A375 (cell line): ENCODE measurements around the gene STBD1. TPM values are rescaled to one million over a fixed set of nuclear protein-coding genes. Genes with fewer than 3 reads are reported as not detected.

Source experiments
- small RNA-seq: library from RNA; depleted of rRNA; stranded (forward); fragments of <200 nt; gene quantifications from one replicate; pipeline ENCODE3, GENCODE V24; 2014
- total RNA-seq: library from RNA; depleted of rRNA; stranded (reverse); fragments of >200 nt; shearing (Covaris generic); gene quantifications from 2 replicates; pipeline ENCODE4 v1.2.3, GENCODE V29; 2014; rRNA removed

Gene STBD1
- total RNA-seq: 1.9 and 3.2 TPM in 2 replicates

GRCh38 chr4:76305971-76306881, at the start of gene STBD1:
STBD1 (plus strand) TSS chr4:76306733; CDS start chr4:76306770, 37 bp downstream.

Small RNA genes within 50 kb of the gene (small RNA-seq; reads per million reads assigned to genes)
- not detected for gene RNU6-1000P

Other genes starting within 250 kb of the STBD1 start
- gene ART3, start 232.0 kb upstream of the STBD1 start, total RNA-seq: 6.2 and 13.7 TPM in 2 replicates
- 26.6 and 29.7 TPM in 2 replicates for gene NUP54, start 158.3 kb upstream of the STBD1 start, total RNA-seq
- gene SCARB2, start 92.9 kb upstream of the STBD1 start, total RNA-seq: 55.2 and 67.4 TPM in 2 replicates
- 0.61 and 1.1 TPM in 2 replicates for gene FAM47E, start 55.0 kb upstream of the STBD1 start, total RNA-seq
- not detected in 2 replicates for gene CCDC158, start 114.4 kb downstream of the STBD1 start, total RNA-seq
- 11.7 and 13.1 TPM in 2 replicates for gene SHROOM3, start 128.5 kb downstream of the STBD1 start, total RNA-seq